Calu3 (cell line): ENCODE measurements around the gene PSMB3. TPM values are rescaled to one million over a fixed set of nuclear protein-coding genes. Genes with fewer than 3 reads are reported as not detected.

Source experiments
- BruUV-seq: library from RNA; stranded (reverse); fragments of 400-500 nt; replicated peaks from 2 replicates; lab custom pipeline; 2021; lab: Mats Ljungman, UMichigan
- CTCF ChIA-PET: fragments of 300-600 bp; sonication (Branson Sonifier 250); formaldehyde crosslinking; loops from one replicate; lab custom pipeline; 2022; ENCODE audit warnings: antibody characterized with exemption; lab: Charles Lee
- DNase-seq: peaks from one replicate; pipeline ENCODE4 v3.0.0; 2022
- H3K27ac Mint-ChIP-seq: one replicate; pipeline ENCODE4 v1.8.0; 2022; ENCODE audit warnings: mixed read lengths; ENCODE audit not compliant: unreplicated experiment
- H3K27me3 Mint-ChIP-seq: one replicate; pipeline ENCODE4 v1.8.0; 2022; ENCODE audit warnings: mixed read lengths; ENCODE audit not compliant: unreplicated experiment
- H3K36me3 Mint-ChIP-seq: one replicate; pipeline ENCODE4 v1.8.0; 2022; ENCODE audit warnings: mild to moderate bottlenecking, moderate library complexity, mixed read lengths; ENCODE audit not compliant: insufficient read depth, unreplicated experiment
- H3K4me1 Mint-ChIP-seq: one replicate; pipeline ENCODE4 v1.8.0; 2022; ENCODE audit warnings: mild to moderate bottlenecking, low read depth, mixed read lengths; ENCODE audit not compliant: unreplicated experiment
- H3K4me3 Mint-ChIP-seq: one replicate; pipeline ENCODE4 v1.8.0; 2022; ENCODE audit warnings: mild to moderate bottlenecking, low read depth, moderate library complexity, mixed read lengths; ENCODE audit not compliant: unreplicated experiment
- H3K9me3 Mint-ChIP-seq: one replicate; pipeline ENCODE4 v1.8.0; 2022; ENCODE audit warnings: low read depth, mixed read lengths; ENCODE audit not compliant: unreplicated experiment
- CTCF ChIP-seq: fragments of 200-600 bp; IDR thresholded peaks from one replicate; pipeline ENCODE4 v1.8.0; 2022; ENCODE audit warnings: antibody characterized with exemption; ENCODE audit not compliant: unreplicated experiment
- intact Hi-C: fragments of 100-400 bp; cut with micrococcal nuclease; formaldehyde crosslinking; loops from one replicate; pipeline ENCODE4 v1.10.0; 2022; ENCODE audit not compliant: unreplicated experiment
- total RNA-seq: library from RNA; stranded (reverse); gene quantifications from 2 replicates; pipeline ENCODE4 v1.2.3, GENCODE V29; 2022

The PSMB3 gene
- total RNA-seq, 1 experiment from 2014 or later, result 935 TPM

GRCh38 chr17:38731526-38732294 lies 20.8 kb upstream of the PSMB3 start:
- no TSS peak for BruUV-seq
- intact Hi-C loops, result no loop called here
- TF ChIP-seq CTCF, result no peak
- H3K9me3 Mint-ChIP-seq, result no peaks in the 10 kb centered on the region
- H3K27ac Mint-ChIP-seq, result peak overlapping the region; percentile 8
- CTCF ChIA-PET, result interaction anchor here (1.1 to 2.5 kb wide), 10 partner anchors 14 to 422 kb away, joined by 3 to 20 read pairs (median 4); partner anchors contain the start of genes EPOP, MLLT6 and PSMB3
- H3K4me1 Mint-ChIP-seq, result peaks cover 44% of the 10 kb centered on the region
- no peaks in the 10 kb centered on the region for H3K27me3 Mint-ChIP-seq
- H3K4me3 Mint-ChIP-seq, result peak overlapping the region; percentile 90
- no peak for DNase-seq
- peaks cover 92% of the 10 kb centered on the region for H3K36me3 Mint-ChIP-seq

- Mint-ChIP-seq H3K27me3 (no peaks in the 10 kb centered on the region), H3K27ac (peak overlapping the region; percentile 15), H3K4me1 (peaks cover 44% of the 10 kb centered on the region), H3K4me3 (peak overlapping the region; percentile 90), H3K36me3 (peaks cover 98% of the 10 kb centered on the region), H3K9me3 (no peaks in the 10 kb centered on the region)
- BruUV-seq, result no TSS peak
- intact Hi-C loops, result no loop called here
- no peak for DNase-seq
- no peak for TF ChIP-seq CTCF
- CTCF ChIA-PET, result interaction anchor here (0.7 kb wide), 1 partner anchor 503 kb away, joined by 4 read pairs; no protein-coding TSS in a partner anchor
These were observed 19.9 kb upstream of the PSMB3 start for GRCh38 chr17:38732376-38733281.

GRCh38 chr17:38733282-38733981 lies 19.1 kb upstream of the PSMB3 start:
- Mint-ChIP-seq H3K36me3 (peaks cover 98% of the 10 kb centered on the region), H3K27me3 (no peaks in the 10 kb centered on the region), H3K9me3 (no peaks in the 10 kb centered on the region), H3K27ac (peak overlapping the region; percentile 15), H3K4me1 (peaks cover 44% of the 10 kb centered on the region), H3K4me3 (peak overlapping the region; percentile 2)
- TF ChIP-seq CTCF, result no peak
- DNase-seq, result no peak
- BruUV-seq, result TSS peak; percentile 4
- CTCF ChIA-PET, result interaction anchor here (0.9 to 2.6 kb wide), 2 partner anchors 29 to 141 kb away, joined by 3 to 38 read pairs; partner anchors contain the start of gene MLLT6
- intact Hi-C loops, result no loop called here
